CD4-positive, alpha-beta T cell treated with Interleukin-6 for 4 hours (primary cell): ENCODE measurements around the gene TMPRSS15.
A peak's percentile ranks its signal among the peaks of the same experiment; 100 is the strongest.

ENCODE experiments used
- DNase-seq: peaks from one replicate; pipeline ENCODE4 v3.0.0-alpha.2; 2020; ENCODE audit warnings: mixed read lengths

Gene TMPRSS15

DNA sequence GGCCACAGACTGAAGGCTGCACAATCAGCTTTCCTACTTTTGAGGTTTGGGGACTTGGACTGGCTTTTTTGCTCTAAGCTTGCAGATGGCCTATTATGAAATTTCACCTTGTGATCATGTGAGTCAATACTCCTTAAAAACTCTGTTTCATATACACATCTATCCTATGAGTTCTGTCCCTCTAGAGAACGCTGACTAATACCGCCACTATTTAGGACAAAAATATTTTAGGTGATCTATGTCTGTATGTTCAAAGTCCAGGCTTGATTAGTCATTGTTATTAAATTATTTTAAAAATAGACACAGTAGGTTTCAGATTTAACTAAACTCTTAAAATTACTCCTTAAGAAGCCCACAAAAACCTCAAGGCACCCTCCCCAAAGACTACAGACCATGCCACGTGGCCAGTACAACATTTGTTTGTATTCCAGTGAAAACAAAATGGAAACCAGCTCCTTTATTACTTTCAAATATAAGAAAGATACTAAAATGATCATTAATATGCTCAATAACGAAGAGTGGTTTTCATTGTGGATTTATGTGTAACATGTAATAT lies 63.1 kb downstream of the TMPRSS15 start:
- no peak for DNase-seq

DNA sequence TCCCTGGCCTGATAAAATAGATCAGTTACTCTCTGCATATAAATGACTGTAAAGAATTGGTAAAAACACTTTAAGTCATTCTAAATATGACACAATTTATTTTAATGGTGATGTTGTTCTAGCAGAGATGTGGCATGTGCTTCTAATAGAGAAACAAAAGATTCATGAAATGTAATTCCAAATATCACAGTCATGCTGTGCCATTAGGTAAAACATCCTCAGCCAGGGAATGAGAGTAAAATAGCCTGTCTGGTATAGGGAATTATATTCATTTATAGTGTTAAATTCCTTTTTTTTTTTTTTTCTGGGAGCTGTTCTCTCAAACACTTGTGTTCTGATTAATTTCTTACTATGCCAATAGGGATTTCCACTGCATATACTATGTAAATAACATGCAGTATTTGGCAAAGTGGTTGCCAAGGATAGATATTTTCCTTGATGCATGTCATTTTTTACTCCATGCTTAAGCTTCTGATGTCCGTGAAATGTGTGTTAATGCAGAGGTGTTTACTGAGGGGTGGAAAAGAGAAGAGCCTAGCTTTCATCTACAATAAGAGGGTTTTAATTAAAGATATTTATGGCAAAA lies 67.8 kb downstream of the TMPRSS15 start:
- DNase-seq: no peak

DNA sequence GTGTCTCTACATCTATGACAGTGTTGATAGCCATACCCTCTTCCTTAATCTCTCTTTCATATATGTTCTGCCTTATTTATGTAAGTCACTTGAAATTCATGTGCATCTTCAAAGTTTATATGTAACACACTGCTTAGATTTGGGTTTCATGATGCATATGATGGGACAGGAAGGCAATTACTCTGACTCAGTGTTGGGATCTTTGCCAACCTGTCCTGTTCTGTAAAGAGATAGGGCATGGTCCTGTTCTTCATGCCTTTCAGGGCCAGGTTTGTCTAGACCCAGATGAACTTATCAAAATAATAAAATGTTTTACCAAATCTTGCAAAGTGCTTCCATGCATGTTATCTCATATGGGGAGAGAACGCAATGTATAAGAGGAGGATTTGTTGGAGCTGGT lies 69.5 kb downstream of the TMPRSS15 start:
- DNase-seq: no peak

DNA sequence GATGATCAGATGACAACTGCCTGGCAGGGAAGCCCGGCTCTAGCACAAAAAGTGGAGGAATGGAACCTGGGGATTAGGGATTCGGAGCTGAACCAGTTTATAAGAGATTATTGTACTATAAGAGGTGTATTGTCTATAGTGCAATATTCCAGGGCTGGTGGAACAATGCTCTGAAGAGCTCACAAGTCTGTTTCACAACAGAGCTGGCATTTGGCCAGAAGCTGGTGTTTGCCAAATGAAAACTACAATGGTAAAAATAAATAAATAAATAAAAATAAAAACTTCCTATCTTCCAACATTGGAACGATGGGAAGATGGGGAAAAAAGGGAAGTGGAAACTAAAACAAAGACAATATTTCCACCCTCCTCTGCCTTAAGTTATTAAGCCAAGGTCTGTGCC lies 85.4 kb downstream of the TMPRSS15 start:
- DNase-seq: no peak

DNA sequence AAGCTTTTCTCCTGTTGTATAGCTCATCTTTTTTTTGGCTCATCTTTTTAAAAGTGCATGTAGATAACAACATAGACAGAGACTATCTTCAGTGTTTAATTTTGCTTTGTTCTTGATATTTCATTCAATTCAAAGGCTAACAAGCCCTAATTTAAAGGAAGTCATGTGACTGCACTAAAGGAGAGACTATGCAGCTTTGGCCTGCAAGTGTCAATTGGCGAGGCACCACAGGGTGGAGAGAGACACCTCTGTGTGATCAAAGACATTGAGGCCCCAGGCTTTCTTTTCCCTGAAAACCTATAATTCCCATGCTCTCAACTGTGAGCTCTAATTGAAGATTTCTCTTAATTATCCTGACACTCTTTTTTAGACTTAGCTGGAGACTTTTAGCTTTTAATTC lies 105.4 kb downstream of the TMPRSS15 start:
- no peak for DNase-seq

DNA sequence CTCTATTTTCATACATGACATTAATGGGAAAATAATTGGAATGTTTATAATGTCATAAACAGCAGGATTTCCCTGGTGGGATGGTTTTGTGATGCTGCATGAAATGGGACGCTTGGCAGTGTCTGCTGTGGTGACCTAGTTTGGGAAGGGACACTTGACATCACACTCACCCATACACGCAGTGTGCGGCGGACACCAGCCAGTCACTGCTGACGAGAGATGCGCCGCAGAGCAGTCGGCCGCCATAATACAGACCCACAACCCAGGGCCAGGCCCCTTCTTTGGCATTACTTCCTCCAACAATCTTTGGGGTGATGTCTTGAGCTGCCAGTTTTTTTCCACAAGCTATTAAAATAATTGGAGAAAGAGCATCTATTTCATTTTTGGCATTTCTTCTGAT lies 109.5 kb downstream of the TMPRSS15 start:
- peak; percentile 1 for DNase-seq

DNA sequence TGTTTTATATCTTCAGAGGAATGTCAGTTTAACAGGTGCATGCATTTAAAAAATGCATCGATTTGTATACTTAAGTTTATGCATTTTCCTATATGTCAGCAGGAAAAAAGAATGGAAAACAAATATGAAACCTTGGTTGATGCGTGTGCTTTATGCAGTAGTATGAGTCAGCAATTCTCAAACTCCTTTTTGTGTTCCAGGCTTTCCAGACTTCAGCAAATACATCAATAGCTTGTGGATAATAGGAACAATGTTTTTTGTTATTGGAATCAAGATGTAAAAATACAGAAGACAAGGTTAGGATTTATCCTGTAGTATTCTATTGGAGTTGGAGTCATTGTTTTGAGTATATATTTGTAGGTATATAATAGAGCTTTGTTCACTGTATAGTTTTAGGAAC lies 113.7 kb downstream of the TMPRSS15 start:
- DNase-seq: no peak

DNA sequence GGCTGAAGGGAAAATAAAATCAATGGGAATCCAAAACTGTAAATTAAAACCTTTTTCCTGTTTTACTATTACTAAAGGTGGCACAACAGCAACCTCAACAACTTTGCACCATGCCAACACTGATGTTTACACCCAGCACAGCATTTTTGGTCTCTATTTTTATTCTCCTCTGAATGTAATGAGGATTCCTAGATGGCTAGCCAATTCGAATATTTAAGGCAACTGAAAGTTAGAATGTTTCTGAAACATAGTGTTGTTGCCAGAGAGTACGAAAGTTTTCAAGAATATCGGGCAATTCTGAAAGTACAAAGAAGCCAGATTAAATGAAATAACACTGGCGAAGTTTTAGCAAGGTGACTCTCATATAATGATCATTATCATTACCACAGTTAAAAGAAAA lies 118.2 kb downstream of the TMPRSS15 start:
- no peak for DNase-seq

DNA sequence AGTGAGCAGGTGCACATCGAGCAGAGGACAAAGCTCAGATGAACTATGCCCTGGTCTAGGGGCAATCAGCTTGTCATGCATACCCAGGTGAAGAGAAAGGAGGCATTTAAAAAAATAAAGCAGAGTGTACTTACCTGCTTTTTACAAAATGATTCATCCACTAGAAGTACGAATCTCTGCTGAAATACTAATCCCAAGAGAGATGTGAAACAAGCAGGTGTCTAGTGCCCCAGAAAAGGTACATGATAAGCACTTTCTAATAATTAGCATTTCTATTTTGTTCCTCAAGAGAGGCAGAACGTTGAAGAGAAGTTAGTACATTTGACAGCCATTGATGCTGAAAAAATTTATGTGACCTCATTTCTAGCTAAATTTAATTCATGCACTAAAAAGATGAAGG lies 127.8 kb downstream of the TMPRSS15 start:
- DNase-seq: no peak

DNA sequence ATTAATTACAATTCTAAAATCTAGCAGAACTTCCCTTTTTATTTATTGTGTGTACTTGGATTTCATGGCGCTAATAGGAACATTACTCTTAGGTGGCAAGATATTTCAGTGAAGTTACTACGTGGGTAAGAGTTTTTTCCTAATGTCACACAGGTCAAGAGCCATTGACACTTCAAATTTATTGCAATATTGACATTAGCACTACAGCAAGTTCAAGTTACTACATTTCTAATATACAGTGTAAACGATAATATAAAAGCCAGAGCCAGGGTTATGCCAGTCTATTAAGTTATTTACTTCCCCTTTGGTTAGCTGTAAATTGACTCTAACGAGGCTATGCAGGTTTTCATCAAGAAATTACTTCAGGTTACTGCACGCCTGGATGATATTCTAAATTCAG lies 129.2 kb downstream of the TMPRSS15 start:
- DNase-seq: no peak

DNA sequence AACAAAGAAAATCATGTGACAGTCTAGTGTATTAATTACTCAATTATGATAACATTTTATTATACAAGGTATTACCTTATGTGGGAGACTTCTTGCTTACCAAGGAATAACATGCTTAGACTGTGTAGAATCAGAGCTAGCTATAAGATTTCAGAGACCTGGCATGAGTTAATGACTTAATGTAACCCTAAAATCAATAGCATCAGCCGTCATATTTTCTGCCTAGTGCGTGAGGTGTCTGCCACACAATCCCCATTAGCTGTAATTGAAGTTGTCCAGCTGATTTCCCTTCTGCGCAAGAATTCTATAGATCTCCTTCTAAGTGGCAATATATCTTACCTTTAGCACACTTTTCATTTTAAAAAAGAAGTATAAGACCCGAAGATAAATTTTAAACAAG lies 130.2 kb downstream of the TMPRSS15 start:
- DNase-seq: no peak

DNA sequence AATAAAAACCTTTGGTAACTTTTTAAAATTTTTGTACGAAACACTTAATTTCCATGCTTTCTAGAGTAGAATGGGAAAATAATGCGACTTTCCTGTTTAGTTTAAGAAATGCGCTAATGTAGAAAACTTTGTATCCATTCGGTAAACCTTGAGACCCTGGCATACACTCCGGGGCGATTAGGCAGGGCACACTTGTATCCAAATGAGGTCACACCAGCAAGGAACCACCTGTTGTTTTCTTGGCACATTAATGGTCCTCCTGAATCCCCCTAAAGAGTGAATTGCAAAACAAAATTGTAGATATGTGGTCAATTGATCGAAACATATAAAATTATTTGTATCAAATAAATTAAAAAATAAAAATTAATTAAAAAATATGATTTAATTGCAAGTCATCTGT lies 133.7 kb downstream of the TMPRSS15 start:
- no peak for DNase-seq

DNA sequence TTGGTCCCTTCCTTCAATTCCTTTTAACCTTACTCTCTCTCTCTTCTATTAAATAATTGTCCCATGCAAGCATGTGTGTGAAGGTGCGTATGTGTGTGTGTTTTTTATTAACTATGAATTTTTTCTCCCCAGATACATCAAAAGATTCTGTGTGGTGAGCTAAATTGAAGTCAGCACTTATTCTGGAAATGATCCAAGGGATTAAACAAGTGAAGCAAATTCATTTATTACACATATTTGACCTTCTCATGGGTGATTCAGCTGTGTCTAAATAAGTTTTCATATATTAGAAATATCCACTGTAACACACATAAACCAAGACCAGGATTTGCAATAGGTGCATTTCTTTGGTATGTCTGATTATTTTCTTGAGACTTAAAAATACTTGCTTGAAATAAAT lies 134.7 kb downstream of the TMPRSS15 start:
- DNase-seq: no peak

DNA sequence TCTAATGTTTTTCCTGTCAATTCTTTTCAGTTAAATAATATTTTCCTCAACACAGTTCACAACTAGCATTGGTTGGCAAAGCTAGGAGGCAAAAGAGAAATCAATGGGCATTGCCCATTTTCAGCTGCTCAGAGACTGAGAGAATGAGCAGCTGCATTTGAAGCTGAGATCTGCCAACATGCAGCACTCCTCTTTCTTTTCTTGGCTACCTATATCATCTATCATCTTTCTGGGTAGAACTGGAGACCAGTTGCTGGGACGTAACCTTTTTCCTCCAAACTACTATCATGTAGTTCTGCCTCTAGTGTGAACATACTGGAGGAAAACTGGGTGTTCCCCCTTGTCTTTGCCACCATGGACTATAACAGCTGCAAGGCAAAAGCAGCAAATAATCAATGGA lies 136.1 kb downstream of the TMPRSS15 start:
- no peak for DNase-seq

DNA sequence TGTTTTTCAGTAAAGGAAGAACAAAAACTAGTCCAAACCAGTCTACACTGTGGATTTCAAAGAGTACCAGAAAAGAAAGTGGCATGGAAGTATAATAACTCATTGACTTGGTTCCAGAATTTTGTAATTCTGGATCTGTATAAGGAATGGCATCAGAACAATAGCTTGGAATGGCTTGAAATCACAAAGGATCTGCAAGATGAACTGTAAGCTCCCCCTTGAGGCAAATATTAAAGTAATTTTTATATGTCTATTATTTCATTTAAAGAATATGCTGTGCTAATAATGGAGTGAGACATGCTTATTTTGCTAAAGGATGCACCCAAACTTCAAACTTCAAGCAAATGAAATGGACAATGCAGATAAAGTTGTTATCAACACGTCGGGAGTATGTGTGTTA lies 137.6 kb downstream of the TMPRSS15 start:
- no peak for DNase-seq

DNA sequence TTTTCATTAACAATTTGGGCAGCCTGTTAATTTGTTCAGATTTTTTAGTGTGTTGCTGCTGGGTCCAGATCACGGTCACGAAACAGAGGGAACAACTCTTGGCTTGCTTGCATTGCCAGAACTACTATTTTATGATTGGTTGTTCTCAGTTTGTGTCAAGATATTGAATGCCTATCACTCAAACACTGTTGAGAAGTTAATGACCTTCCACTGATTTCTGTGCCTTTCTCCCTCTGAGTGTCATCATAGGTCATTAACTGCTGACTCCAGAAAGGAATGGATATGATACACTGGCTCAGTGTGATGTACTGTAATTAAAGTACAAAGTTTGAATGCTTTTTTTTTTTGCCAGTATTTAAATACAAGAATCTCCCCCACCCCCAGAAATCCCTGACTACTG lies 149.8 kb downstream of the TMPRSS15 start:
- no peak for DNase-seq

DNA sequence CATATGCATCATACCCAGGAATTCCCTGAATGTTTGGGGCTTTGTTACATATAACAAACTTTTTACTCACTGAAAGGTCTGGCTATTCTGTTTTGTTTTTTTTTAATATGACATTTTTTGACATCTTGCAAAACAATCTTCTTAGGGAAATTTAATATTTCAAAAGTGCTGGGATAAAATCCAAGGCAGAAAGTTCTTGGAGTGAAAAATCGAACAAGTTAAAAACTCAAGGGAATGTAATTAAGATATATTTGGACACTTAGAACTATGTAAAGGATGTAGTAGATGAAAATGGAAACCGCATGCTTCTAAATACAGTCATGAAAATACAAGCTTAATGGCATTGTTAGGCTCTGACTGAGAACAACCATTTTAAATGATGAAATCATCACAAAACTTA lies 150.4 kb downstream of the TMPRSS15 start:
- no peak for DNase-seq

DNA sequence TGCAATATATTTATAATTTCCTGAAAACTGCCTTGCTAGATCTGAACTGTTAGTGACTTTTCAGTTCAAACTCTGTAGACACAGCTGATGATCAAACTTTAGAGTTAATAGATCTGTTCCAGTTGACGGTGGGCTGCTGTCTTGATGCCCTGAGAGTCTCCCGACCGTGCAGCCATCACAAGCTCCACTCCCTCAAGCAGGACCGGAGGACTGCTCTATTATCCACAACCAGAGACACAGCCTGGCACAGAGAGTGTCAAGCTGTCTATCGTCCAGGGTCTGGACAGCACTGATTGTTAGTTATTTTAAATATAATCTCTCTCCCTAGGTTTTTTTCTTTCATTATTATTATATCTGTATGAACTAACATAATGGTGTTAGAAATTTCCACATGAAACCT lies 150.9 kb downstream of the TMPRSS15 start:
- DNase-seq: no peak

DNA sequence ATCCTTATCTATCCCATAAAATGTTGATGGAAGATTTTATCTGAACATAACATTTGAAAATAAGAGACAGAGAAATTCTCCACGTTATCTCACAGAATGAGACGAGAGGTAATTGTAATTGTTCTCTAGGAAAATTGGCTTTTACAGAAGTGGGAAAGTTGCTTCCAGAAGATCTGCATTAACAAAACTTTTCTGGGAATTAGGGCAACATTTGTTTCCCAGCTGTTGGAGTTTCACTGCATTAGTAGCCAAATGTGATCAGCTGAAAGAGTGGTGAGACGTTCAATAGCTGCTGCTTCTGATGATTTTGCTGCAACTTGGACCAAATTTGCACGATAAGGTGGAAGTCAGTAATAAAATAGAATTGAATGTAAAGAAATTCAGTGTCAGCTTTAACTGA lies 151.3 kb downstream of the TMPRSS15 start:
- no peak for DNase-seq

DNA sequence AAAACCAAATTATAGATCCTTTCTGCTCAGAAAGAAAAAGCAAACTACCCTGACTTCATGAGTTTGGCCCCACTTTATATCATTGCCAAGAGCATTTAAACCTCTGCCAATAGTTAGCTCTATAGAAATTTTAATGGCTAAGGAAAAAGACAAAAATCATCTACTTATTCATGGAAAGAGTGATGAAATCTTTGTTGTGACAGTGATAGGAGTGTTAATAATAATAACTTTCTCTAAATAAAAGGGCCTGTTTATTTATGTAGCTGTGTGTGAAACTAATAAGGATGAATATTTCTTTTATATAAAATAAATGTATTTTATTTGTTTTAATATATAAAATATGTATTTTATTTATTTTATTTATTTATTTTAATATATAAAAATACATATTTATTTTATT lies 152.5 kb downstream of the TMPRSS15 start:
- DNase-seq: no peak

DNA sequence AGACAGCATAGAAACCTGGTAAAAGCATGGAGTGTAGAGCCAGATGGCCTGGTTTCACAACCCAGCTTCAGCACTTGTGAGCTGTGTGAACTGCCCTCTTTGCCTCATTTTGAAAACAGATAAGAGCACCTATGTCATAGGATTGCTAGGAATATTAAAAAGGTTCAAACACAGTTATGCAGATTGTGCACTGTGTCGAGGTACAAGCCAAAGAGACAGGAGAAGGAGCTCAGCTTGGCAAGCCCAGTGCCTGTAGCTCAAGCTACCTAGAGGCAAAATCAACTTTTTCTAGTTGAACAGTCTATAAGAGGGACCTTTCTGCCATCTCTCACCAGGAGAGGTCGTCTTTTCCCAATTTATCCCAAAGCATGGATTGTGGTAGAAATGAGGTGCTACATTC lies 153.9 kb downstream of the TMPRSS15 start:
- DNase-seq: no peak

DNA sequence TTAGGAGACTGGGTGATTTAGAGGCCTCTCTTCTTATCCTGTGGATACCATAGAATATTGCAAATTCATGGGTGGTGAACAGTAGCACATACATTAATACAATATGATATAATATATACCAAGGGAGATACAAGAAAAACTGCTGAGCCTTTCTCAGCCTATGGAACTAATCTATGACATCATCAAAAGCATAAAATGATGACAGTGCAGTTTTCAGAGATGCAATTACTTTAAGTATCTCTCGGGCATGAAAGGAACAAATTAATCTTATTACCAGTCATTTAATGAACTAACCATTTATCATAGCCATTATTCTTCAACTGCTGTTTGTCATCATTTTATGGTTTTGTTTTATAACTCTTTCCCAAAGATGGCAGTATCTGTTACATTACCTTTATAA lies 155.4 kb downstream of the TMPRSS15 start:
- DNase-seq: no peak

DNA sequence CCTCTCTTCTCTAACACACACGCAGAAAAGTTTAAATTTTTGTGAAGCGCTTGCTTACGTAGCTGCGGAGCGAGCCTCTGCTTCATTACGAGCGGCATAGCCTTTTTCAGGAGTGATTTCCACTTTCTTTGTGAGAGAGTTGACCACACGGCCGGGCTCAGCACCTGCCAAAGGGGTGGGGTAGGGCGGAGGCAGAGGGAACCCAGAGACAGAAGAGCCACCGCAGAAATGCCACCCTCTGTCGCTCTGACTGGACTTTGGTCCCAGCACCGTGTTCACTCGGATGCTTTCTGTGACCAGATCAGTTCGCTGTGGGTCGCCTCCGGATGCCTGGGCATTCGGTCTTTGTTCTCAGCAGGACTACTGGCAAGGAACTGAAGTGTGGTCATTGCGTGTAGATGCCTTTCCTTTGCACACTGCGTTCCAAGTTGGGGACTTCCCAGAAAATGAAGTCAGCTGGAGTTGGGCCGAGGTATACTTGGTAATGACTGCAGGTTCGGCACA lies 158.1 kb downstream of the TMPRSS15 start:
- no peak for DNase-seq

DNA sequence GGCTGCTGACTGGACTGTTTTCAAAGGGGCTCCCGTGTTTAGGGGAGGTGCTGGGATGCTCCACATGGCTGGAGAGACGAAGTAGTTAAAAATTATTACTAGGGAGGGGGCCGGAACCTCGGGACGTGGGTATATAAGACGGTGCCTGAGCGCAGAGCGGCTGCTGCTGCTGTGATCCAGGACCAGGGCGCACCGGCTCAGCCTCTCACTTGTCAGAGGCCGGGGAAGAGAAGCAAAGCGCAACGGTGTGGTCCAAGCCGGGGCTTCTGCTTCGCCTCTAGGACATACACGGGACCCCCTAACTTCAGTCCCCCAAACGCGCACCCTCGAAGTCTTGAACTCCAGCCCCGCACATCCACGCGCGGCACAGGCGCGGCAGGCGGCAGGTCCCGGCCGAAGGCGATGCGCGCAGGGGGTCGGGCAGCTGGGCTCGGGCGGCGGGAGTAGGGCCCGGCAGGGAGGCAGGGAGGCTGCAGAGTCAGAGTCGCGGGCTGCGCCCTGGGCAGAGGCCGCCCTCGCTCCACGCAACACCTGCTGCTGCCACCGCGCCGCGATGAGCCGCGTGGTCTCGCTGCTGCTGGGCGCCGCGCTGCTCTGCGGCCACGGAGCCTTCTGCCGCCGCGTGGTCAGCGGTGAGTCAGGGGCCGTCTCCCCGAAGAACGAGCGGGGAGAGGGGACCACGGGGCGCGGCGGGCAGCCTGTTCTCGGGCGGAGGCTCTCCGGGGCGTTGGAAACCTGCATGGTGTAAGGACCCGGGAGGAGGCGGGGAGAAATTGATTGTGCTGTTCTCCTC lies 158.7 kb downstream of the TMPRSS15 start, which contains the start of gene CHODL:
Gene CHODL (plus strand): TSS at position 163 of the 793 bp plus-strand sequence. CDS start 391 bp downstream, at position 554.
- no peak for DNase-seq
